Neural cell (in vitro differentiated cells): ENCODE data around the gene EDIL3. TPM values are rescaled to one million over a fixed set of nuclear protein-coding genes. Genes with fewer than 3 reads are reported as not detected.

Experiments used
- H2AFZ ChIP-seq: fragments of 200-600, 300-800 bp; sonication (generic), shearing (Covaris generic); 2 replicates; pipeline ENCODE4 v1.6.0; 2014; ENCODE audit warnings: low read depth, mild to moderate bottlenecking, antibody characterized with exemption, low read length, moderate library complexity
- H3F3A ChIP-seq: fragments of 200-600 bp; shearing (Covaris generic); 2 replicates; pipeline ENCODE4 v1.6.1; 2016; ENCODE audit warnings: mild to moderate bottlenecking, moderate library complexity, mixed read lengths, antibody characterized with exemption, low read length; ENCODE audit not compliant: insufficient read depth, poor library complexity, severe bottlenecking
- H3K27ac ChIP-seq: fragments of 200-600, 300-800 bp; sonication (generic), shearing (Covaris generic); 2 replicates; pipeline ENCODE4 v1.5.1; 2014; ENCODE audit warnings: mild to moderate bottlenecking, low read length, moderate library complexity
- H3K27me3 ChIP-seq: fragments of 300-800, 200-600 bp; sonication (generic), shearing (Covaris generic); 2 replicates; pipeline ENCODE4 v1.6.0; 2014; ENCODE audit warnings: mild to moderate bottlenecking, low read depth, low read length, moderate library complexity; ENCODE audit not compliant: insufficient read depth
- H3K36me3 ChIP-seq: fragments of 300-800, 200-600 bp; sonication (generic), shearing (Covaris generic); 2 replicates; pipeline ENCODE4 v1.5.1; 2014; ENCODE audit warnings: mild to moderate bottlenecking, antibody characterized with exemption, low read length, moderate library complexity; ENCODE audit not compliant: insufficient read depth
- H3K4me2 ChIP-seq: fragments of 300-800, 200-600 bp; sonication (generic), shearing (Covaris generic); 2 replicates; pipeline ENCODE4 v1.6.0; 2014; ENCODE audit warnings: mild to moderate bottlenecking, low read length
- H3K4me3 ChIP-seq: fragments of 300-800, 200-600 bp; sonication (generic), shearing (Covaris generic); 2 replicates; pipeline ENCODE4 v1.5.1; 2014; ENCODE audit warnings: mild to moderate bottlenecking, low read length, moderate library complexity
- H3K79me2 ChIP-seq: fragments of 200-600 bp; shearing (Covaris generic); replicated peaks from 2 replicates; pipeline ENCODE4 v1.6.0; 2014; ENCODE audit warnings: mild to moderate bottlenecking, low read length, moderate library complexity; ENCODE audit not compliant: insufficient read depth
- H3K9ac ChIP-seq: fragments of 300-800, 200-600 bp; sonication (generic), shearing (Covaris generic); 2 replicates; pipeline ENCODE4 v1.6.1; 2016; ENCODE audit warnings: mild to moderate bottlenecking, low read length, mixed read lengths
- H3K9me2 ChIP-seq: fragments of 200-600 bp; shearing (Covaris generic); 2 replicates; pipeline ENCODE4 v1.6.1; 2016; ENCODE audit warnings: mild to moderate bottlenecking, low read length, mixed read lengths; ENCODE audit not compliant: insufficient read depth
- H3K9me3 ChIP-seq: fragments of 200-600, 300-800 bp; sonication (generic), shearing (Covaris generic); 2 replicates; pipeline ENCODE4 v1.6.1; 2016; ENCODE audit warnings: mild to moderate bottlenecking, mixed run types, low read length, moderate library complexity, mixed read lengths
- H4K20me1 ChIP-seq: fragments of 200-600 bp; shearing (Covaris generic); 2 replicates; pipeline ENCODE4 v1.6.1; 2016; ENCODE audit warnings: mild to moderate bottlenecking, mixed run types; ENCODE audit not compliant: insufficient read depth
- EP300 ChIP-seq: fragments of 450-650 bp; conservative IDR thresholded peaks from 2 replicates; pipeline ENCODE4 v1.6.1; 2014; ENCODE audit warnings: antibody characterized with exemption, mild to moderate bottlenecking, moderate library complexity; ENCODE audit not compliant: poor library complexity, severe bottlenecking
- EZH2 ChIP-seq: fragments of 200-600, 300-800 bp; shearing (Covaris generic), sonication (generic); IDR thresholded peaks from 2 replicates; pipeline ENCODE4 v1.6.1; 2014; ENCODE audit warnings: antibody characterized with exemption, low read length, borderline replicate concordance, mild to moderate bottlenecking; ENCODE audit not compliant: insufficient read depth, poor library complexity, severe bottlenecking
- MXI1 ChIP-seq: fragments of 450-650 bp; conservative IDR thresholded peaks from 2 replicates; pipeline ENCODE4 v1.6.1; 2014; ENCODE audit warnings: antibody characterized with exemption, mild to moderate bottlenecking; ENCODE audit not compliant: poor library complexity, severe bottlenecking
- POLR2AphosphoS5 ChIP-seq: IDR thresholded peaks from 2 replicates; pipeline ENCODE4 v1.6.1; 2012
- RAD21 ChIP-seq: fragments of 450-650 bp; conservative IDR thresholded peaks from 2 replicates; pipeline ENCODE4 v1.6.1; 2014; ENCODE audit warnings: antibody characterized with exemption, mild to moderate bottlenecking, moderate library complexity
- SMC3 ChIP-seq: fragments of 450-650 bp; conservative IDR thresholded peaks from 2 replicates; pipeline ENCODE4 v1.6.1; 2014; ENCODE audit warnings: antibody characterized with exemption, mild to moderate bottlenecking, moderate library complexity; ENCODE audit not compliant: poor library complexity
- TAF1 ChIP-seq: IDR thresholded peaks from 2 replicates; pipeline ENCODE4 v1.6.1; 2012; ENCODE audit warnings: low read depth
- polyA plus RNA-seq: library from polyadenylated mRNA; depleted of rRNA; stranded (reverse); fragments of >200 nt; gene quantifications from 2 replicates; pipeline ENCODE4 v1.2.3, GENCODE V29; 2014
- TF ChIP-seq, protein P1 (sequence below): fragments of 450-650 bp; IDR thresholded peaks from 2 replicates; pipeline ENCODE4 v1.5.1; 2014; ENCODE audit warnings: antibody characterized with exemption, mild to moderate bottlenecking, moderate library complexity; ENCODE audit not compliant: poor library complexity, severe bottlenecking
- TF ChIP-seq, protein P2 (sequence below): IDR thresholded peaks from 2 replicates; pipeline ENCODE4 v1.6.1; 2012; ENCODE audit warnings: borderline replicate concordance

EDIL3 gene
- polyA plus RNA-seq, 1 donor from 2014 or later, result 6.1 TPM

DNA sequence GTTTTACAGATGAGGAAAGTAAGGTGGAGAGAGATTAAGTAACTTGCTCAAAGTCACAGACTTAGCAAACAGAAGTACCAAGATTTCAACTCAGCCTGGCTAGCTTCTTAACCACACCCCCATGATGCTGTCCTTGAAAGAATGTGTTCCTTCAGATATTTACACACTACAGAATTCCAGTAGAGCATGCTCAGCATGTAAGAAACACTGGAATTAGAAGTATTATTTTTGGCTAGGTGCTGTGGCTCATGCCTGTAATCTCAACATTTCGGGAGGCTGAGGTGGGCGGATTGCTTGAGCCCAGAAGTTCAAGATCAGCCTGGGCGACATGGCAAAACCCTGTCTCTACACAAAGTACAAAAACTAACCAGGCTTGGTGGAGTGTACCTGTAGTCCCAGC lies 142.4 kb downstream of the EDIL3 start:
- no peaks in the 10 kb centered on the region for H3F3A ChIP-seq
- H3K4me3 ChIP-seq, result no peak overlapping the region
- no peaks in the 10 kb centered on the region for H3K9me3 ChIP-seq
- no peak overlapping the region for H3K27ac ChIP-seq
- H3K36me3 ChIP-seq, result no peaks in the 10 kb centered on the region
- TF ChIP-seq RAD21 (no peak), SMC3 (no peak), EZH2 (no peak), POLR2AphosphoS5 (no peak), TAF1 (no peak), EP300 (no peak), MXI1 (no peak)
- TF ChIP-seq, protein P1, sequence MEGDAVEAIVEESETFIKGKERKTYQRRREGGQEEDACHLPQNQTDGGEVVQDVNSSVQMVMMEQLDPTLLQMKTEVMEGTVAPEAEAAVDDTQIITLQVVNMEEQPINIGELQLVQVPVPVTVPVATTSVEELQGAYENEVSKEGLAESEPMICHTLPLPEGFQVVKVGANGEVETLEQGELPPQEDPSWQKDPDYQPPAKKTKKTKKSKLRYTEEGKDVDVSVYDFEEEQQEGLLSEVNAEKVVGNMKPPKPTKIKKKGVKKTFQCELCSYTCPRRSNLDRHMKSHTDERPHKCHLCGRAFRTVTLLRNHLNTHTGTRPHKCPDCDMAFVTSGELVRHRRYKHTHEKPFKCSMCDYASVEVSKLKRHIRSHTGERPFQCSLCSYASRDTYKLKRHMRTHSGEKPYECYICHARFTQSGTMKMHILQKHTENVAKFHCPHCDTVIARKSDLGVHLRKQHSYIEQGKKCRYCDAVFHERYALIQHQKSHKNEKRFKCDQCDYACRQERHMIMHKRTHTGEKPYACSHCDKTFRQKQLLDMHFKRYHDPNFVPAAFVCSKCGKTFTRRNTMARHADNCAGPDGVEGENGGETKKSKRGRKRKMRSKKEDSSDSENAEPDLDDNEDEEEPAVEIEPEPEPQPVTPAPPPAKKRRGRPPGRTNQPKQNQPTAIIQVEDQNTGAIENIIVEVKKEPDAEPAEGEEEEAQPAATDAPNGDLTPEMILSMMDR, result no peak
- TF ChIP-seq, protein P2, sequence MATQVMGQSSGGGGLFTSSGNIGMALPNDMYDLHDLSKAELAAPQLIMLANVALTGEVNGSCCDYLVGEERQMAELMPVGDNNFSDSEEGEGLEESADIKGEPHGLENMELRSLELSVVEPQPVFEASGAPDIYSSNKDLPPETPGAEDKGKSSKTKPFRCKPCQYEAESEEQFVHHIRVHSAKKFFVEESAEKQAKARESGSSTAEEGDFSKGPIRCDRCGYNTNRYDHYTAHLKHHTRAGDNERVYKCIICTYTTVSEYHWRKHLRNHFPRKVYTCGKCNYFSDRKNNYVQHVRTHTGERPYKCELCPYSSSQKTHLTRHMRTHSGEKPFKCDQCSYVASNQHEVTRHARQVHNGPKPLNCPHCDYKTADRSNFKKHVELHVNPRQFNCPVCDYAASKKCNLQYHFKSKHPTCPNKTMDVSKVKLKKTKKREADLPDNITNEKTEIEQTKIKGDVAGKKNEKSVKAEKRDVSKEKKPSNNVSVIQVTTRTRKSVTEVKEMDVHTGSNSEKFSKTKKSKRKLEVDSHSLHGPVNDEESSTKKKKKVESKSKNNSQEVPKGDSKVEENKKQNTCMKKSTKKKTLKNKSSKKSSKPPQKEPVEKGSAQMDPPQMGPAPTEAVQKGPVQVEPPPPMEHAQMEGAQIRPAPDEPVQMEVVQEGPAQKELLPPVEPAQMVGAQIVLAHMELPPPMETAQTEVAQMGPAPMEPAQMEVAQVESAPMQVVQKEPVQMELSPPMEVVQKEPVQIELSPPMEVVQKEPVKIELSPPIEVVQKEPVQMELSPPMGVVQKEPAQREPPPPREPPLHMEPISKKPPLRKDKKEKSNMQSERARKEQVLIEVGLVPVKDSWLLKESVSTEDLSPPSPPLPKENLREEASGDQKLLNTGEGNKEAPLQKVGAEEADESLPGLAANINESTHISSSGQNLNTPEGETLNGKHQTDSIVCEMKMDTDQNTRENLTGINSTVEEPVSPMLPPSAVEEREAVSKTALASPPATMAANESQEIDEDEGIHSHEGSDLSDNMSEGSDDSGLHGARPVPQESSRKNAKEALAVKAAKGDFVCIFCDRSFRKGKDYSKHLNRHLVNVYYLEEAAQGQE, result no peak
- H4K20me1 ChIP-seq, result no peaks in the 10 kb centered on the region
- H2AFZ ChIP-seq, result no peak overlapping the region
- no peaks in the 10 kb centered on the region for H3K27me3 ChIP-seq
- H3K79me2 ChIP-seq, result no peaks in the 10 kb centered on the region
- no peak overlapping the region for H3K9ac ChIP-seq
- H3K9me2 ChIP-seq, result no peaks in the 10 kb centered on the region
- no peak overlapping the region for H3K4me2 ChIP-seq

DNA sequence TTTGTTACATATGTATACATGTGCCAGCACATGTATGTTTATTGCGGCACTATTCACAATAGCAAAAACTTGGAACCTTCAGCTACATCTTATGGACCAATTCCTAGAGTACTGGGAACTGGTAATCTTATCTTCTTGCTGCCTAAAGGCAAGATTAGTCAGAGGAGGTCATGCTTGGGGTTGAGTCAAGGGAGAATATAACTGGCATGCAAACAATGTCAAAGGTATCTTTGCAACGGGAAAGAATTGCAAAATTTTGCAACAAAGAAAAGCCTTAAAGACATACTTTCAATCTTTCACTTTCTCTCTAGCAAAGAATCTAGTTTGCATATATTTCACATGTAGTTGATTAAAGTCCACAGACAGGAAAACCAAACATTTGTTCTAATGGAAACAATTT lies 145.2 kb downstream of the EDIL3 start:
- Histone ChIP-seq H3K4me3 (no peak overlapping the region), H3K9me2 (no peaks in the 10 kb centered on the region), H3K9me3 (no peaks in the 10 kb centered on the region), H2AFZ (no peak overlapping the region), H3K4me2 (no peak overlapping the region), H3K27ac (no peak overlapping the region), H4K20me1 (no peaks in the 10 kb centered on the region), H3K27me3 (no peaks in the 10 kb centered on the region), H3K79me2 (no peaks in the 10 kb centered on the region), H3K9ac (no peak overlapping the region), H3F3A (no peaks in the 10 kb centered on the region), H3K36me3 (no peaks in the 10 kb centered on the region)
- TF ChIP-seq, protein P2, result no peak
- TF ChIP-seq RAD21 (no peak), TAF1 (no peak), EZH2 (no peak), POLR2AphosphoS5 (no peak), MXI1 (no peak), EP300 (no peak), SMC3 (no peak)
- TF ChIP-seq, protein P1, result no peak
